GM23248 (cell line): Measurements from ENCODE around the gene DNAAF8. TPM values are rescaled to one million over a fixed set of nuclear protein-coding genes. Genes with fewer than 3 reads are reported as not detected.

Experiments used
- DNase-seq: peaks from one replicate; pipeline ENCODE4 v3.0.0-alpha.2; 2015
- H2AFZ ChIP-seq: fragments of 200-600 bp; sonication (generic); 2 replicates; pipeline ENCODE4 v1.6.1; 2016; ENCODE audit warnings: antibody characterized with exemption
- H3F3A ChIP-seq: fragments of 200-600 bp; sonication (generic); 2 replicates; pipeline ENCODE4 v1.6.1; 2016; ENCODE audit warnings: mild to moderate bottlenecking, antibody characterized with exemption, mixed run types; ENCODE audit not compliant: insufficient read depth
- H3K27ac ChIP-seq: fragments of 200-600 bp; sonication (generic); 2 replicates; pipeline ENCODE4 v1.5.1; 2016; ENCODE audit warnings: mild to moderate bottlenecking
- H3K27me3 ChIP-seq: fragments of 200-600 bp; sonication (generic); replicated peaks from 2 replicates; pipeline ENCODE4 v1.6.1; 2016; ENCODE audit warnings: mild to moderate bottlenecking; ENCODE audit not compliant: insufficient read depth
- H3K36me3 ChIP-seq: fragments of 200-600 bp; sonication (generic); 2 replicates; pipeline ENCODE4 v1.6.1; 2016; ENCODE audit warnings: low read depth, mild to moderate bottlenecking
- H3K4me1 ChIP-seq: fragments of 200-600 bp; sonication (generic); 2 replicates; pipeline ENCODE4 v1.6.1; 2016; ENCODE audit warnings: mild to moderate bottlenecking; ENCODE audit not compliant: insufficient read depth
- H3K4me2 ChIP-seq: fragments of 200-600 bp; sonication (generic); one replicate; pipeline ENCODE4 v1.6.1; 2016; ENCODE audit warnings: mild to moderate bottlenecking; ENCODE audit not compliant: unreplicated experiment
- H3K4me3 ChIP-seq: fragments of 200-600 bp; sonication (generic); 2 replicates; pipeline ENCODE4 v1.5.1; 2016; ENCODE audit warnings: mild to moderate bottlenecking
- H3K79me2 ChIP-seq: fragments of 200-600 bp; sonication (generic); 2 replicates; pipeline ENCODE4 v1.6.1; 2016; ENCODE audit warnings: mild to moderate bottlenecking; ENCODE audit not compliant: insufficient read depth
- H3K9ac ChIP-seq: fragments of 200-600 bp; sonication (generic); 2 replicates; pipeline ENCODE4 v1.6.1; 2016; ENCODE audit warnings: mild to moderate bottlenecking
- H3K9me2 ChIP-seq: fragments of 200-600 bp; sonication (generic); 2 replicates; pipeline ENCODE4 v1.6.1; 2016; ENCODE audit warnings: mixed run types, mild to moderate bottlenecking, moderate library complexity; ENCODE audit not compliant: insufficient read depth
- H3K9me3 ChIP-seq: fragments of 200-600 bp; sonication (generic); one replicate; pipeline ENCODE4 v1.6.1; 2017; ENCODE audit warnings: low read depth
- H4K20me1 ChIP-seq: fragments of 200-600 bp; sonication (generic); 2 replicates; pipeline ENCODE4 v1.6.0; 2016; ENCODE audit not compliant: insufficient read depth
- EZH2 ChIP-seq: fragments of 200-600 bp; sonication (generic); IDR thresholded peaks from 2 replicates; pipeline ENCODE4 v1.6.1; 2018; ENCODE audit warnings: antibody characterized with exemption, mild to moderate bottlenecking; ENCODE audit not compliant: insufficient read depth, poor library complexity, severe bottlenecking
- EZH2phosphoT487 ChIP-seq: fragments of 200-600 bp; sonication (generic); IDR thresholded peaks from 2 replicates; pipeline ENCODE4 v1.6.1; 2018; ENCODE audit warnings: antibody characterized with exemption, moderate library complexity, mild to moderate bottlenecking, low read depth; ENCODE audit not compliant: insufficient read depth
- WGBS, 2 experiments: methylation state at CpG; one replicate each; pipeline ENCODE4 v1.1.6; 2015 to 2017; ENCODE audit warnings: low lambda C conversion rate in 2 of 2, low coverage in 1 of 2; ENCODE audit errors: missing lambda C conversion rate in 2 of 2; 5-methylcytosine and 5-hydroxymethylcytosine counted together
- in situ Hi-C: fragments of 300-500 bp; cut with MboI; formaldehyde crosslinking; loops from 2 replicates; pipeline ENCODE4 v1.15.0; 2020
- polyA plus RNA-seq: library from polyadenylated mRNA; unstranded; fragments of >200 nt; fragmentation: Nextera tagmentation; extraction: Ambion mirVana; gene quantifications from 2 replicates; pipeline ENCODE4 v1.2.1, GENCODE V29; 2016
- total RNA-seq: library from RNA; depleted of rRNA; stranded (reverse); fragments of >200 nt; shearing (Covaris generic); gene quantifications from 2 replicates; pipeline ENCODE4 v1.2.3, GENCODE V29; 2014

Gene DNAAF8
- total and polyA plus RNA-seq, 2 experiments from 2014 or later = 0.86 to 1.7 TPM

DNA sequence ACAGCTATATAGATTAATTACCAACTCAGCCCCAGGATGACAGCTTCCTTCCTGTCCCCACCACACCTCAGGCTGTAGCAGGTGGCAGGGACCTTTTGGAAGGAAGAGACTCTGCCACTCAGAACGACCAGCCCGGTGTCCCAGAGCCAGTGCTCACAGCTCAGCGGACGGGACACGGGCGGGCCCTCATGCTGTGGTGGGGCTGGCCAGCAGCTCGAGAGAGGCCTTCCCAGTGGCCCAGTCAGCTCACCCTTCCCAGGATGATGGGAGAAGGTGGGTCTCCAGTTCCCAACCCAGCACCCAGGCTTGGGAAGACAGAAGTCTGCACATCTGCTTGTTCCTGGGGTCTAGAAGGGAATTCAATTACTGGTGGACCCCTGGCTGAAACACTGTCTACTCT lies 30.4 kb upstream of the DNAAF8 start:
- H3K9ac ChIP-seq = no peak overlapping the region
- no peak overlapping the region for H3K4me2 ChIP-seq
- H3K4me3 ChIP-seq = no peak overlapping the region
- in situ Hi-C loops = no loop called here
- H3K4me1 ChIP-seq = no peaks in the 10 kb centered on the region
- no peak for TF ChIP-seq EZH2phosphoT487
- no peak for TF ChIP-seq EZH2
- H3K9me3 ChIP-seq = no peaks in the 10 kb centered on the region
- H4K20me1 ChIP-seq = no peaks in the 10 kb centered on the region
- WGBS, 2 experiments = 93 to 96% methylated on average over 7 of the region's 7 CpGs
- H3K36me3 ChIP-seq = peaks cover 6% of the 10 kb centered on the region; the same call in 1 of the 2 replicates
- no peaks in the 10 kb centered on the region for H3F3A ChIP-seq
- H2AFZ ChIP-seq = no peak overlapping the region
- no peak for DNase-seq
- no peaks in the 10 kb centered on the region for H3K27me3 ChIP-seq
- no peaks in the 10 kb centered on the region for H3K9me2 ChIP-seq
- no peaks in the 10 kb centered on the region for H3K79me2 ChIP-seq
- no peak overlapping the region for H3K27ac ChIP-seq

DNA sequence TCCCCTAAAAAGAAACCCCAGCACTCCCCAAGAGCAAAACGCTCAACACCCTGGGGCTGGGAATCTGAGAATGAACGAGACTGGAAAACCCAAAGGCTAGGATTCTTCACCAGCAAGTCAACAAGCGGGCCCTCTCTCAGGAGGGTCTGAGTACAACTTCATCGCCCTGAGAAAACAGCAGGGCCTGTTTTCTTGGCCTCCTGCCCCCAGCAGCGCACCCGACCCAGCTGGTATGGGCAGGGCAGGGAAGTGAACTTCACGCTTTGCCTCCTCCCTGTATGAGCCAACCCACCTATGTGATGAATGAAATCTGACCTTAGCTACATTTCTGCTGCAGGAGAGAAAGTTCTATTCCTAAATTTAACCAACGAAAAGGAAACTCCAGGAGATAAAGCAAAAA lies 29.8 kb upstream of the DNAAF8 start:
- no peaks in the 10 kb centered on the region for H3F3A ChIP-seq
- in situ Hi-C loops = no loop called here
- H3K4me3 ChIP-seq = no peak overlapping the region
- H3K4me2 ChIP-seq = no peak overlapping the region
- H3K27me3 ChIP-seq = no peaks in the 10 kb centered on the region
- H2AFZ ChIP-seq = no peak overlapping the region
- no peaks in the 10 kb centered on the region for H3K79me2 ChIP-seq
- no peak overlapping the region for H3K9ac ChIP-seq
- H3K9me2 ChIP-seq = no peaks in the 10 kb centered on the region
- TF ChIP-seq EZH2 (no peak), EZH2phosphoT487 (no peak)
- 81 to 82% methylated on average over 8 of the region's 8 CpGs for WGBS, 2 experiments
- H3K4me1 ChIP-seq = no peaks in the 10 kb centered on the region
- no peaks in the 10 kb centered on the region for H4K20me1 ChIP-seq
- H3K9me3 ChIP-seq = no peaks in the 10 kb centered on the region
- DNase-seq = no peak
- H3K27ac ChIP-seq = no peak overlapping the region
- peaks cover 6% of the 10 kb centered on the region; the same call in 1 of the 2 replicates for H3K36me3 ChIP-seq

GRCh38 chr16:4704913-4705312 lies 29.4 kb upstream of the DNAAF8 start:
- Histone ChIP-seq H3K9ac (no peak overlapping the region), H3K27me3 (no peaks in the 10 kb centered on the region), H3K4me2 (no peak overlapping the region), H3K79me2 (no peaks in the 10 kb centered on the region), H4K20me1 (no peaks in the 10 kb centered on the region), H3F3A (no peaks in the 10 kb centered on the region), H3K36me3 (peaks cover 6% of the 10 kb centered on the region; the same call in 1 of the 2 replicates), H3K4me3 (no peak overlapping the region), H2AFZ (no peak overlapping the region), H3K27ac (no peak overlapping the region), H3K4me1 (no peaks in the 10 kb centered on the region), H3K9me2 (no peaks in the 10 kb centered on the region), H3K9me3 (no peaks in the 10 kb centered on the region)
- TF ChIP-seq EZH2phosphoT487 (no peak), EZH2 (no peak)
- 96 to 98% methylated on average over 14 of the region's 14 CpGs for WGBS, 2 experiments
- no peak for DNase-seq
- in situ Hi-C loops = no loop called here

GRCh38 chr16:4706871-4707270 lies 27.5 kb upstream of the DNAAF8 start:
- H3K4me1 ChIP-seq = no peaks in the 10 kb centered on the region
- H3K4me2 ChIP-seq = no peak overlapping the region
- WGBS, 2 experiments = 76 to 81% methylated on average over 7 of the region's 7 CpGs
- H3F3A ChIP-seq = no peaks in the 10 kb centered on the region
- no peak overlapping the region for H3K27ac ChIP-seq
- H3K9me3 ChIP-seq = no peaks in the 10 kb centered on the region
- no peak overlapping the region for H3K4me3 ChIP-seq
- no peaks in the 10 kb centered on the region for H4K20me1 ChIP-seq
- no peaks in the 10 kb centered on the region for H3K27me3 ChIP-seq
- no peak overlapping the region for H3K9ac ChIP-seq
- in situ Hi-C loops = no loop called here
- TF ChIP-seq EZH2phosphoT487 = no peak
- TF ChIP-seq EZH2 = no peak
- no peak overlapping the region for H2AFZ ChIP-seq
- H3K9me2 ChIP-seq = no peaks in the 10 kb centered on the region
- no peaks in the 10 kb centered on the region for H3K79me2 ChIP-seq
- peaks cover 6% of the 10 kb centered on the region; the same call in 1 of the 2 replicates for H3K36me3 ChIP-seq
- DNase-seq = no peak

GRCh38 chr16:4709481-4709880 lies 24.9 kb upstream of the DNAAF8 start:
- no peaks in the 10 kb centered on the region for H4K20me1 ChIP-seq
- 94% methylated on average over 4 of the region's 4 CpGs for WGBS, 2 experiments
- TF ChIP-seq EZH2 (no peak), EZH2phosphoT487 (no peak)
- no peak overlapping the region for H2AFZ ChIP-seq
- H3K27me3 ChIP-seq = no peaks in the 10 kb centered on the region
- no peak overlapping the region for H3K4me3 ChIP-seq
- H3K27ac ChIP-seq = no peak overlapping the region
- no peaks in the 10 kb centered on the region for H3K79me2 ChIP-seq
- DNase-seq = peak; percentile 16
- no peaks in the 10 kb centered on the region for H3K9me2 ChIP-seq
- H3F3A ChIP-seq = no peaks in the 10 kb centered on the region
- H3K9me3 ChIP-seq = no peaks in the 10 kb centered on the region
- H3K4me2 ChIP-seq = no peak overlapping the region
- H3K4me1 ChIP-seq = no peaks in the 10 kb centered on the region
- in situ Hi-C loops = no loop called here
- no peak overlapping the region for H3K9ac ChIP-seq
- H3K36me3 ChIP-seq = peaks cover 6% of the 10 kb centered on the region; the same call in 1 of the 2 replicates
